Measurements from ENCODE around the gene ZBTB44.
"Not testable (repeated sequence)": the region's sequence is repeated elsewhere in the genome, so short reads cannot be mapped to it uniquely, and the experiment has no call there.

ZBTB44 gene

DNA sequence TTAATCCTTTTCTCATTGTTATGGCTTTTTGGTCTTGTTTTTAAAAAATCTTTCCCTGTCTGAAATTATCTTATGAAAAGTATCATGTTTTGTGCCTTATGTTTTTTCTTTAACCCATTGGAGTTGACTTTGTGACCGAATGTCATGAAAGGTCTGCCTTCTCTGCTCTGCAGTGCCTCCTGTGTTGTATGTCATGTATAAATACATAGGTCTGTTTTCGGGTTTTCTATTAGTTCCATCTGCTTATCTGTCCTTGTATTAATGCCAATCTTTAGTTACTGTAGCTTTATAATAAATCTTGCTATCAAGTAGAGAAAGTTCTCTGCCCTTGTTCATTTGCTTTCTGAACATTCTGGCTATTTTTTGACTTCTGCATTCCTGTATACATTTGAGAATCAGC lies 73.0 kb downstream of the ZBTB44 start:
- H3K27me3 ChIP-seq (ENCODE audit: insufficient read depth, low read length) = no peaks in the 10 kb centered on the region
- H3K4me2 ChIP-seq (ENCODE audit: low read length) = no peak overlapping the region
- no peaks in the 10 kb centered on the region for H4K20me1 ChIP-seq (ENCODE audit: insufficient read depth, low read length)
- no peaks in the 10 kb centered on the region for H3F3A ChIP-seq (ENCODE audit: insufficient read depth, low read length)
- peaks cover 15% of the 10 kb centered on the region; the same call in 1 of the 2 replicates for H3K36me3 ChIP-seq (ENCODE audit: insufficient read depth, low read length)
- H3K4me1 ChIP-seq (ENCODE audit: insufficient read depth, low read length, severe bottlenecking) = peaks cover 23% of the 10 kb centered on the region
- no peak overlapping the region for H3K9ac ChIP-seq (ENCODE audit: low read length)
- H3K4me3 ChIP-seq (ENCODE audit: low read depth, low read length, poor library complexity, severe bottlenecking) = no peak overlapping the region
- no peak for TF ChIP-seq EZH2 (IDR thresholded peaks at IDR 0.05; ENCODE audit: borderline replicate concordance, low read length)
- TF ChIP-seq, protein P1, sequence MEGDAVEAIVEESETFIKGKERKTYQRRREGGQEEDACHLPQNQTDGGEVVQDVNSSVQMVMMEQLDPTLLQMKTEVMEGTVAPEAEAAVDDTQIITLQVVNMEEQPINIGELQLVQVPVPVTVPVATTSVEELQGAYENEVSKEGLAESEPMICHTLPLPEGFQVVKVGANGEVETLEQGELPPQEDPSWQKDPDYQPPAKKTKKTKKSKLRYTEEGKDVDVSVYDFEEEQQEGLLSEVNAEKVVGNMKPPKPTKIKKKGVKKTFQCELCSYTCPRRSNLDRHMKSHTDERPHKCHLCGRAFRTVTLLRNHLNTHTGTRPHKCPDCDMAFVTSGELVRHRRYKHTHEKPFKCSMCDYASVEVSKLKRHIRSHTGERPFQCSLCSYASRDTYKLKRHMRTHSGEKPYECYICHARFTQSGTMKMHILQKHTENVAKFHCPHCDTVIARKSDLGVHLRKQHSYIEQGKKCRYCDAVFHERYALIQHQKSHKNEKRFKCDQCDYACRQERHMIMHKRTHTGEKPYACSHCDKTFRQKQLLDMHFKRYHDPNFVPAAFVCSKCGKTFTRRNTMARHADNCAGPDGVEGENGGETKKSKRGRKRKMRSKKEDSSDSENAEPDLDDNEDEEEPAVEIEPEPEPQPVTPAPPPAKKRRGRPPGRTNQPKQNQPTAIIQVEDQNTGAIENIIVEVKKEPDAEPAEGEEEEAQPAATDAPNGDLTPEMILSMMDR (IDR thresholded peaks at IDR 0.05; ENCODE audit: low read length) = no peak; the same call in 1 of the 2 replicates
- H3K27ac ChIP-seq (ENCODE audit: low read depth, low read length, poor library complexity, severe bottlenecking) = no peak overlapping the region
- no peaks in the 10 kb centered on the region for H3K9me3 ChIP-seq (ENCODE audit: low read length)
- H3K79me2 ChIP-seq (ENCODE audit: insufficient read depth, low read length) = no peaks in the 10 kb centered on the region
- H2AFZ ChIP-seq (ENCODE audit: low read length) = no peak overlapping the region
- no peaks in the 10 kb centered on the region for H3K9me2 ChIP-seq (ENCODE audit: low read depth, low read length)

DNA sequence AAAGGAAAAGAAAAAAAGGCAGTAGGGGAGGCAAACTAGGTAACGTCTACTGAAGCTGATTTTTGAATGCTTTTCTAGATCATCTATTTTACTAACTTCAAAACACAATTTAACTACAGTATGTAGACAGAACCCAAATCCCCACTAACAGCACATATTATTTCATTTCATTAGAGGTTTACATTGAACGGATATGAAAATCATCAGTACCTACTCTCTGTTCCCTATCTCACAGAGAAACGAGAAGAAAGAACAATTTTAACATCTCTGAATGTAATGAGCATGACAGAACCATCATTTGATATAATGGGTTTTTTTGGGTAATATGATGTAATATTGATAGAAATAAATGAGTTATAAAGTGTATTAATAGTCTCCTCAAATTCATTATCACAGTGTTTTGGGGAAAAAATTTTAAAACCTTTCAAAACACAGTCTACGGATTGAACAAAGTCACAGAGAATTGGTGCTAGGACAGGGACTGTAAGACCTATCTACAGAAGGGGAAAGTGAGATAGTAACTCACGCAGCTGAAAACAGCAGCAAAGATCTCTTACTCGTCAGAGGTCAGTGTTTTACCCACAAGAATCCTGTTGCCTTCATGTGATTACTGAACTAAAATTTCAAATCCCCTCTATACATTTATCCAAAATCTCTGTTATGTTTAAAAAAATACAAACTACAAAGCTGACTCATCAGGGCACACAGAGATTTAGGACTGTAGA lies 77.3 kb downstream of the ZBTB44 start:
- Histone ChIP-seq H3F3A (ENCODE audit: insufficient read depth, low read length) (no peaks in the 10 kb centered on the region), H3K9me2 (ENCODE audit: low read depth, low read length) (no peaks in the 10 kb centered on the region), H3K4me3 (ENCODE audit: low read depth, low read length, poor library complexity, severe bottlenecking) (no peak overlapping the region), H4K20me1 (ENCODE audit: insufficient read depth, low read length) (no peaks in the 10 kb centered on the region), H2AFZ (ENCODE audit: low read length) (no peak overlapping the region), H3K27me3 (ENCODE audit: insufficient read depth, low read length) (no peaks in the 10 kb centered on the region), H3K9me3 (ENCODE audit: low read length) (no peaks in the 10 kb centered on the region), H3K27ac (ENCODE audit: low read depth, low read length, poor library complexity, severe bottlenecking) (peak overlapping the region; percentile 15), H3K79me2 (ENCODE audit: insufficient read depth, low read length) (no peaks in the 10 kb centered on the region), H3K36me3 (ENCODE audit: insufficient read depth, low read length) (peaks cover 34% of the 10 kb centered on the region; the same call in 1 of the 2 replicates), H3K4me1 (ENCODE audit: insufficient read depth, low read length, severe bottlenecking) (peaks cover 26% of the 10 kb centered on the region), H3K9ac (ENCODE audit: low read length) (0 out of 2 replicates have a peak overlapping the region, but pooled peaks have one; percentile 22), H3K4me2 (ENCODE audit: low read length) (peak overlapping the region; percentile 23)
- TF ChIP-seq EZH2 (IDR thresholded peaks at IDR 0.05; ENCODE audit: borderline replicate concordance, low read length) = no peak
- TF ChIP-seq, protein P1 (IDR thresholded peaks at IDR 0.05; ENCODE audit: low read length) = no peak

DNA sequence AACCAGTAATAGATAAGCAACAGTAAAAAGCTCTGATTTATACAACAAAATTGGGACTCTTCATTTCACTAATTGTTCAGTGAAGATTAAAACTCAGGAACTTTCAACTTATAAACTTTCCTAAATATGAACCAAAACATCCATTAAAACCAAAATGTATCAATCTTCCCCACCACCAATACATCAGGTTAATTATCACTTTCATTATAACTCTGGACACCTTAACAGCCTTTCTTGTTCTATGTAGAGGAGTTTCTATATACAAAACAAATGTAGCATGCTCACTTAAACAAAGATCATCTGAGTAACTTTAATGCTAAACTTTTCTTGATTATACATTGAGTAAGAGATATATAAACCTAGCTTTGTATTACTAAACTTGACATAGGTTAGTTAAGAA lies 80.4 kb downstream of the ZBTB44 start:
- TF ChIP-seq EZH2 (IDR thresholded peaks at IDR 0.05; ENCODE audit: borderline replicate concordance, low read length) = no peak
- TF ChIP-seq, protein P1 (IDR thresholded peaks at IDR 0.05; ENCODE audit: low read length) = no peak
- Histone ChIP-seq H4K20me1 (ENCODE audit: insufficient read depth, low read length) (no peaks in the 10 kb centered on the region), H2AFZ (ENCODE audit: low read length) (no peak overlapping the region), H3K27ac (ENCODE audit: low read depth, low read length, poor library complexity, severe bottlenecking) (no peak overlapping the region), H3K4me2 (ENCODE audit: low read length) (no peak overlapping the region), H3K9me3 (ENCODE audit: low read length) (no peaks in the 10 kb centered on the region), H3K79me2 (ENCODE audit: insufficient read depth, low read length) (no peaks in the 10 kb centered on the region), H3K4me1 (ENCODE audit: insufficient read depth, low read length, severe bottlenecking) (peaks cover 26% of the 10 kb centered on the region), H3K9me2 (ENCODE audit: low read depth, low read length) (no peaks in the 10 kb centered on the region), H3K27me3 (ENCODE audit: insufficient read depth, low read length) (no peaks in the 10 kb centered on the region), H3K9ac (ENCODE audit: low read length) (no peak overlapping the region), H3F3A (ENCODE audit: insufficient read depth, low read length) (no peaks in the 10 kb centered on the region), H3K4me3 (ENCODE audit: low read depth, low read length, poor library complexity, severe bottlenecking) (no peak overlapping the region), H3K36me3 (ENCODE audit: insufficient read depth, low read length) (peaks cover 42% of the 10 kb centered on the region; the same call in 1 of the 2 replicates)

DNA sequence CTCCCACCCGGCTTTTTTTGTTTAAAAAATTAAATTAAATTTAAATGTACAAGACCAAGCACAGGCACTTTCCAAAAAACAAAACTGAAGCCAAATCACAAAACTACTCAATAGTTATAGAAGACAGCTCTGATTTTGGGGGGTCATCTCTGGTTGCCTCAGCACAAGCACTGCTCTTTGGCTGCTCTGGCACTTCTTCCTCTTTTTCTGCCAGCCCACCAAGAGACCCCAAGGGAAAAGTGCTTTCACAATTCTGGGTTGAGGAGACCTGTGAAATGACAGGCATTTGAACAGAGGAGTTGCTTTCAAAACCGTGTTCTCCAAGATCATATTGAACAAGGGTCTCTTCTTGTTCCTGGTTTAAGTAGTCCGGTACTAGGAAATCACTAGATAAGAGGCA lies 80.8 kb downstream of the ZBTB44 start:
- not testable (repeated sequence) for H3K4me3 ChIP-seq (ENCODE audit: low read depth, low read length, poor library complexity, severe bottlenecking); H3K27ac ChIP-seq (ENCODE audit: low read depth, low read length, poor library complexity, severe bottlenecking); H3F3A ChIP-seq (ENCODE audit: insufficient read depth, low read length); H3K4me2 ChIP-seq (ENCODE audit: low read length); H3K27me3 ChIP-seq (ENCODE audit: insufficient read depth, low read length); H3K9ac ChIP-seq (ENCODE audit: low read length); H2AFZ ChIP-seq (ENCODE audit: low read length); H4K20me1 ChIP-seq (ENCODE audit: insufficient read depth, low read length); H3K9me3 ChIP-seq (ENCODE audit: low read length); H3K79me2 ChIP-seq (ENCODE audit: insufficient read depth, low read length); H3K9me2 ChIP-seq (ENCODE audit: low read depth, low read length)
- peaks cover 39% of the 10 kb centered on the region; the same call in 1 of the 2 replicates for H3K36me3 ChIP-seq (ENCODE audit: insufficient read depth, low read length)
- H3K4me1 ChIP-seq (ENCODE audit: insufficient read depth, low read length, severe bottlenecking) = peaks cover 24% of the 10 kb centered on the region

DNA sequence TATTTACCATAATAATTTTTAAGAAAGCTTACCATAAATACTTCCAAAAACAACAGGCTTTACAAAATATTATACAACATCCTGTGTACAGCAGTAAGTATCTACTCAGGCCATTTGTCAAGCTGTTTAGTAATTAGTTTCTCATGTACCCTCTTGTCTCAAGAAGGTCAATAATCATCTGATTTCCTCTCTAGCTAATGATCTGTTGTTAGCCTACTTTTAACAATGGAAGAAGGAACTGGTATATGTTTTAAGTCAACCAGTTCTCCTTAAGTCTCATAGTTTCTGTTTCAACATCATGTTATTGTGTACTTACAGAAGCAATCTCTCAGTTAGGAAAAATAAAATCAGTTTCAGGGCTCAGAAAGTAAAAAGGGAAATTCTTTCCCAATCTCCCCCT lies 81.2 kb downstream of the ZBTB44 start:
- Histone ChIP-seq H3K4me1 (ENCODE audit: insufficient read depth, low read length, severe bottlenecking) (peaks cover 20% of the 10 kb centered on the region), H3K36me3 (ENCODE audit: insufficient read depth, low read length) (peaks cover 37% of the 10 kb centered on the region; the same call in 1 of the 2 replicates)
- H3K9me3 ChIP-seq (ENCODE audit: low read length); H2AFZ ChIP-seq (ENCODE audit: low read length); H3K27me3 ChIP-seq (ENCODE audit: insufficient read depth, low read length); H3F3A ChIP-seq (ENCODE audit: insufficient read depth, low read length); H3K9me2 ChIP-seq (ENCODE audit: low read depth, low read length); H4K20me1 ChIP-seq (ENCODE audit: insufficient read depth, low read length); H3K79me2 ChIP-seq (ENCODE audit: insufficient read depth, low read length); H3K27ac ChIP-seq (ENCODE audit: low read depth, low read length, poor library complexity, severe bottlenecking); H3K4me2 ChIP-seq (ENCODE audit: low read length); H3K4me3 ChIP-seq (ENCODE audit: low read depth, low read length, poor library complexity, severe bottlenecking); H3K9ac ChIP-seq (ENCODE audit: low read length): not testable (repeated sequence)
